NCI-H446 treated with DMSO at 0.1 percent for 48 hours (cell line): ENCODE measurements around the gene HIVEP3.

Experiments
- DNase-seq: peaks from one replicate; lab custom pipeline; 2025; lab: John Stamatoyannopoulos, UW

The HIVEP3 gene

DNA sequence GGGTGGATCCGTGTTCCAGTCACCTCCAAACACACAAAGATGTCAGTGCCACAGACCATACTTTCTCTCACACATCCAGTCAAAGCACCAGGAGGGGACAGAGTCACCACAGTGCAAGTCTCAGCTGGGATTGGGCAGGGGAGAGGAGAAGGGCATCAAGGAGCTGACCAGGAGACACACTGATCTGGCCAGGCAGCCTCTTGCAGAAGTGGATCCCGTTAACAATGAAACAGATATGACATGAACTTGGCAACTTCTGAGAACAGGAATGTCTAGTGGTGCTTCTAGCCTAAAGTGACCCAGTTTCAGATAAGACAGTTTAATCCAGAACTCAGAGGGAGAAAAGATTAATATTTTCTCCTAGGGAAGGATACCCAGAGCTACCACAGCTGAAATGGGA is 71.0 kb downstream of the HIVEP3 start:
- DNase-seq, result no peak

DNA sequence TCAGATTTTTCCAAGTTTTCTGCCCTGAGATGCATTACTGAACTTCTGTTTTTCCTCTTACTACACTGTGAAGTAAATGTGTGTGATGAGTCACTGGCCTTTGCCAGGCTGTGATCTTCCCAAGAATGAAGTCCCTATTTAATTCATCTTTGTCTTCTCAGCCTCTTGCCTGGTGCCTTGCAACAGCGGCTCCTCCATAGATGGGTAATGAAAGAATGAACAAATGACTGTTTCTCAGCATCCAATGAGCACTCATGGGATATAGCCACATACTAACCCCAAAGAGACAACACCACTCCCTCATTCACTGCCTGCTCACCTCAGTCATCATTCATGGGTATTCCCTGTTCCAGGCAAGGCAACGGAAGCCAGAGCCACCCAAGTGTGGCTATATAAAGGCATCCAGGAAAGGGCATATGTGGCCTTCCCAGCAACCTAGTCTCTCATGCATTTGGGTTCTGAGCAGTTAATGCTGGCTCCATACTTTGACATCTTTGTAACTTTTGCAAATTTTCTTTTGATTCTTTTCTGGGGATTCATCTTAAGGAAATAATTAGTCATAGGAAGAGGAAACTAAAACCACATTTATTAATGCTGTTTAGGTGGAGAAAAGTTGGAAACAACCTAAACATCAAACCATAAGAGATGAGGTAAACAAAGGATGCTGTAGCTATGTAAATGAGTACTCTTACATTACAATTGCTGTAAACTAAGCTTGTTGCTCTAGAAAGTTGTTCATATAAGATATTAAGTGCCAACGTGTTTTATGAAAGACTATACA is 71.9 kb downstream of the HIVEP3 start:
- DNase-seq, result no peak

DNA sequence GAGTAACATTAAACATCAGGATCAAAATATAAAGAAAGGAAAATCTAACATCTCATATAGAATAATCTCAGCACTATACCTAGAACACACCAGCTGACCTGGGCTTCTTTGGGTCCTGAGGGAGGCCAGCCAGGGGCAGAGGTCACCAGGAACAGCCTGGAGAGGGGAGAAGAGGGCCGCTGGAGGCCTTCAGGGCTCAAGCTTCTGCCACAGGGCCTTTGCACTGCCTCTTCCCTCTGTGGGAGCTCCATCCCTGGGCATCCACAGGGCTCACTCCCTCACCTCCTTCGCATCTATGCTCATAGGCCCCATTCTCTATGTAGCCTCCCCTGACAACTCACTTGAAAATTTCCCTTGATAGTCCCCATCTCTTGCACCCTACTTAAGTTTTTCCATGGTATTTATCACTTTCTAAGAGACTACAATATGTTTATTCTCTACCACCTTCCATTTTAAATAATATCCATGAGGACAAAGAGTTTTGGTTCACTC is 73.9 kb downstream of the HIVEP3 start:
- DNase-seq, result no peak

DNA sequence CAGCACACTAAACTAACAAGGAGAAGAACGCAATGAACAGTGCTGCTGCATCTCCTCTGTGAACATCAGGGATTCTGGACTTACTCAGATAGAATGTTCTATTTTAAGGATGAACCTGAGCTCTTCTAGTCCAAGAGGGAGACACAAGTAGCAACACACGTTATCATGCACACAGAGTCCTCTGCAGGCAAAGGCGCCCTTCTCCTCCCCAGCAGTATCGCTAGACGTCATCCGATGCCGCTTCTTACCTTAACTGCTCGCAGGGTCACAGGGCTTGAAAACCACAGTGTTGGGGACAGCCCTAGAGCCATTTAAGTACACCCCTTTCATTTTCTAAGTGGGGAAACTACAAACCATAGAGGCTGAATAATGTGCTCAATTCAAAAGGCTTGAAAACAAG is 74.5 kb downstream of the HIVEP3 start:
- DNase-seq, result no peak

DNA sequence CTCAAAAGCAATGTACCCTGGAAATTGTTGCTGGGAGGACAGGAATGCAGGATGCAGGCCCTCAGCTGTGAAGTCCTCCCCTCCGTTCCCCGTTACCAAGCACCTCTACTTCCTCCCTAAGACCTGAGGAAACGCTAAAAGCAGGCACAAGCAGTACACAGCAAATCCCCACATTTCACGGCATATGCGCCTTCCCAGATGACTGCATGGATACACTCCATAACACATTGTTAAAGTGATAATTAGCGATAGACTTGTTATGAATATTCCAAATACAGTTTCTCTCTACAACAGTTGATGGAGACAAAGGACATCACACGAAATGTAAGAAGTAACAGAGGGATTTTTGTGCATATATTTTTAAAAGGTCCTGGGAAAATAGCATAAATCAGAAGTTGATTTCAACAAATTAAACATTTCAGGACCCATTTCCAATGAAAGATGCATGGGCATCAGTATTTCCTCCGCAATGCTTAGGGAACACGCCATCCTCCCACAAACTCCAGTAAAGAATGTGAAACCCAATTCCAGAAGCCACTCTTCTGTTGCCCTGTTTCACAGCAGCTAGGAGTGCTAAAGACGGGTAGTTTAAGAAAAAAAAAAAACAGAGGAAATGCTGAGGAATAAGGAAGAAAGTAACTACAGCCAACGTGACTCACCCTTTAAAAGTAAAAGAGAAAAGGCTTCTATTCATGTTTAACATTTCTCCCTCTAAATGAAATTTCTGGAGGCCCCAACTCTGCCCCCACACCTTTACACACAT is 75.5 kb downstream of the HIVEP3 start:
- DNase-seq, result no peak

DNA sequence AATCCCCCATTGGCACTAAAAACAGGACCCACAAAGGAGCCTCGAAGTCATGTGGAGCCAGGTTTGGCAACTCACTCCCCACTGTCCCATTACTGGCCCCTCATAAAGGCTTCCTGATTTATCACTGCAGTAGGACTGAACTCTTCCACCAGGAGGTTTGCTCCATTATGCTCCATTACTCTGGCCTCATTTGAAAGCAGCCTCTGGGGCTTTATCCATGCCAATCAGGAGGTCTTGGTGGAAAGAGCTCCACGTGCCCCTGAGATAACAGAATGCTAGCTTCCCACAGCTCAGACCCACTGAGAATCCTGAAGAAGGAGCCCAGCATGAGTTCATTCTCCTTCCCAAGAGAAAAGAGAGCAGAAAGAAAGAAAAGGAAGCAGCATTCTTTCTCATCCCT is 76.4 kb downstream of the HIVEP3 start:
- no peak for DNase-seq

DNA sequence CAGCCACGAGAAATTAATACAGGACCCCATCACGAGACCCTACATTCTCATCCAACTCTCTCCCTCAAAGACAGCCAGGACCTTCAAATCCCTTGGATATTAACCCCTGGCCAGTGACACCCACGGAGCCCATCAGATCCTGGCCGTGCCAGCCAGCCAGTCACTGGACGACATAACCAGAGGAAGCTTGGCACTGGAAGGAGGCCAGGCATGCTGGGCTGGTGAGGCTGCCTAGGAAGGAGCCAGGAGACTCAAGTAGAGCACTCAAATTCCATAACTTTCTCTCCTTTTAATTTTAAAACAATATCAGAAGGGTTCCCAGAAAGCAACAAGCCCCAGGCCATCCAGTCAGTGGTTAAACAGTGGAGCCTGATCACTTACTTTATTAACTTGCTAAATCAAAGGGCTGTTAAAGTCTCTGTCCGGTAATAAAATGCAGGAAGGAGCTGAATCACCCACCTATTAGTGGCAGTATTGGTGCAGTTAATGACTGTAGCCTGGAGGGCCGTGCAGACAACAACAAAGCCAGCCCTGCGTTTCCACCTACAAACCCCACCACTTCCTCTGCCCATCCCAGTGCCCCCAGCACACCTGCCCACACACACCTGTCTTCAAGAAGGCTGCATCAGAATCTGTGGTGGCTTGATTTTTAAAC is 78.0 kb downstream of the HIVEP3 start:
- no peak for DNase-seq

DNA sequence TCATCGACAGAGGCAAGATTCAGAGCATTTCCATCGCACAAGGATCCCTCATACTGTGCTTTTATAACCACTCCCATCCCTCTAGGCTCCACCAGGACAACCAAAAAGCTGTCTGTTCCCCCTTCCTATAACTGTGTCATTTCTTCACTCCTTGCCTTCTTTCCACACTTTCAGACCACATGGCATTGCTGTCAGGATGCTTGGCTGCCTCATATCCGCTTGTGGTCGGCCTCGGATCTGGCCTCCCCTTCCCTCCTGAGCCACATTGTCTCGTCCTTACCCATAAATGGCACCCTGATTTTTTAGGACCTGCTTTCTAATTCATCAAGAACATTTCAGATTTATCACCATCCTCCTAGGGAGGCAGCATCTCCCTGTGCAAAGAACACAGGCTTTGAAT is 80.5 kb downstream of the HIVEP3 start:
- no peak for DNase-seq

DNA sequence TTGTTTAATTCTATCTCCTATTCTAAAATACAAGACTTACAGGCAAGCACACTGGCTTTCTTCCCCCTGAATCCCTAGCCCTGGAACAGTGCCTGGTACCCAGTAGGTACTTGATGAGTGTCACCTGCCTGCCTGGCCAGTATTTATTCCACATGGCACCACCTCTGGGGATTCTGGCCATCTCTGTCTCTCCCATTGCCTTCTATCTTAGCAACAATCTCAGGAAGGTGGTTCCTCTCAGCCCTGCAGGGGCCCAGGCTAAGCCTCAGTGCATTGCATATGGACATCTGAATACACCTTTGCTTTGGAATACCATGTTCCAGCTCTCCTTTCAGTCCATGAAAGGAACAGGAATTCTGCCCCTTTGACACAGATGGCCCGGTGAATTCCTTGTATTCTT is 81.0 kb downstream of the HIVEP3 start:
- DNase-seq, result no peak

DNA sequence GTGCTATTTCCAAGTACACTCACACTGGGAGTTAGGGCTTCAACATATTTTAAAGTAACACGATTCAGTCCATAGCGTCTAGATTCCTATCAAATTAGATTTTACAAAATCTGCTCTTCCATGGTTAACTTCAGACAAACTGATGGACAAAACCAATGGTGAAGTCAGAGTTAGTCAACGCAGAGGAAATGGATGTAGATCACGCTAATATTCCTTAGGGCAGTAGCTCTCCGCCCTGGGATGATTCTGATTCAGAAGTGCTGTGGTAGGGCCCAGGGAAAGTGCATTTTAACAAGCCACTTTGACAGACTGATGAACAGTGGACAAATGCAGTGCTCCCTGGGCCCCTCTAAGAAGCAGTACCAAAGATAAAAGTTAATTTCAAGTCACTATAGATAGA is 83.2 kb downstream of the HIVEP3 start:
- no peak for DNase-seq

DNA sequence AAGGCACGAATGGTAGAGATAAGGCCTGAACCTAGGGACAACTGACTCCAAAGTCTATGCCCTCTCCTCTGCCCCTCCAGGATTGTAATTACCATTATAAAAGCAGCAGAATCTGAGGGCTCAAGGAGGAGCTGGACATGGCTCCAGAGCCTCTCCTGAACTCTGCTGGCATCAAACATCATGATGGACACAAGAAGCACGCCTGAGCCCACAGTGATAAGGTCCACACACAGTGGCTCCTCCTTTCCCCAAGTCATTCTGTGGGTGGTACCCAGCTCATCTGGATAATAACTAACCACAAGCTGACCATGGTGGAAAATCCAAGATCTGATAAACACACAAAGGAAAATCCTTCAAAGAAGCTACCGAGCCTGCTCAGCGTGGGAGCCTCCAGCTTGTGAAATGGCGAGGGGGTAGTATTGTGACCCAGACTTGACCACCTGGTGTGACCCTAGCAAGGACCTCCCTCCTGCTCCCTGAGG is 85.2 kb downstream of the HIVEP3 start:
- DNase-seq, result no peak

DNA sequence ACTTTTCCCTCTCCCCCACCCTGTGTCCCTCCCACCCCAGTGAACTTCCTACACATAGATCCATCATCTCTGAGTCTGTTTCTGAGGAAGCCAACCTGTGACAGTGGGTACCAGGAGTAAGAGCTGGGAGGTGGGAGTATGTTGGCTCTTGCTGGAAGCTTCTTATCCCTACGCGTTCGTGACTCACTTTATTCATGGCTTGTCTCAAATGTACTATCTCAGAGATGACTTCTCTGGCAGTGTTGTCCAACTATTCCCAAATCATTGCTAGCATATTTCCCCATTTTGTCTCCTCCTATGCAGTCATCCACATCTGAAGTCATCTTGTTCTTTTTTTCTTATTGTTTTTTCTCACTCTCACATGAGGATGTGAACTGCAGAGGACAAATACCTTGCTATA is 88.0 kb downstream of the HIVEP3 start:
- DNase-seq, result no peak

DNA sequence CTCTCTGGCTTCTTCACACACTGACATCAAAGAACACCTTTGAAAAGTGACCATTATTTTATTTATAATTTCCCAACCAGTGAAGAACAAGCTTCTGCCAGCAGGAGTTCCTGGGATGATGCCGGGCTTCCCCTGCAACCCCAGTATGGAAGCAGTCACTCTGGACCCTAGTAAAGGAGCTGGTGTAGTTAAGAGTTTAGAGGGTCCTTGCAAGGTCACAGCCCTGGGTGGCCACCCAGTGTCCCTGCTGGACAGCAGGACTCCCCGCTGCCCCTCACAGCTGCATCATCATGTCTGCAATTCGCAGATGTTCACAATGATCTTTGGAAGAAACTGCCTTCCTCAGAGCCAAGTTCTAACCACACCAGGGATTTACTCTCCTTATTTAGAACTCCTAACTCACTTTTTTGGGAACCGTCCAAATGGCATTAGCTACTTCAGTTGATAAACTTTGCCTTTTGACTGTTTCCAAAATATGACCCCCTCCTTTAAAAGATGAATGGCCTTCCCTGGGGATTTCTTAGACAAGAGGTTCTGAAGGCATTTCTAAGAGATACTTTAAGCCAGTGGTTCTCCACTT is 90.6 kb downstream of the HIVEP3 start:
- peak; percentile 26 for DNase-seq

DNA sequence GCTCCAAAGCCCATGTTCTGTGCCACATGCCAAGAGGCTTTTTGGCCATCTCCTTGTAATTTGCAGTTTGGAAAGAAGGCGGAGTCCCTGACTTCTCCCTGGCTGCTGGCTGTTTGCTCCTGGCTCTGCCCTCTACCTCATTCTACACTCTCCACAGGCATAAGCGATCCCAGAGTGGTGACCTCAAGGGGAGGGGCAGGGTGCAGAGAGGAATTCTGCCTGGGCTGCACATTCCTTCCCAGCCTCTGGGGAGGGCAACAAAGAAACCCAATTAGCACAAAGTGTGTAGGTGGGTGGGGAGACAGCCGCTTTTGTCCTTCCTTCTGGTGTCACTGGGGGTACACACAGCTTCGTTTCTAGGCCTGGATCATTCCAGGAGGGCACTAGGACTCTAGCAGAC is 95.3 kb downstream of the HIVEP3 start:
- no peak for DNase-seq

DNA sequence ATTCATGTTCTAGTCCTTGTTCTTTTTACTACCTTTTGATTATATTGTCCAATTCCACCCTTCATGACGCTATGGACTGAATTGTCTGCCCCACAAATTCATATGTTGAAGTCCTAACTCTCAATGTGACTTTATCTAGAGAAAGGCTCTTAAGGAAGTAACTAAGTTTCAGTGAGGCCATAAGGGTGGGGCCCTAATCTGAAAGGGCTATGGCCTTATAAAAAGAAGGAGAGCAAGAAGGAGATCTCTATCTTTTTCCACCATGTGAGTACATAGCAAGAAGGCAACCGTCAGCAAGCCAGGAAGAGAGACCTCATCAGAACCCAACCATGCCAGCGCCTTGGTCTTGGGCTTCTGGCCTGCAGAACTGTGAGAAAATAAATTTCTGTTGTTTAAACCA is 95.9 kb downstream of the HIVEP3 start:
- DNase-seq, result no peak

DNA sequence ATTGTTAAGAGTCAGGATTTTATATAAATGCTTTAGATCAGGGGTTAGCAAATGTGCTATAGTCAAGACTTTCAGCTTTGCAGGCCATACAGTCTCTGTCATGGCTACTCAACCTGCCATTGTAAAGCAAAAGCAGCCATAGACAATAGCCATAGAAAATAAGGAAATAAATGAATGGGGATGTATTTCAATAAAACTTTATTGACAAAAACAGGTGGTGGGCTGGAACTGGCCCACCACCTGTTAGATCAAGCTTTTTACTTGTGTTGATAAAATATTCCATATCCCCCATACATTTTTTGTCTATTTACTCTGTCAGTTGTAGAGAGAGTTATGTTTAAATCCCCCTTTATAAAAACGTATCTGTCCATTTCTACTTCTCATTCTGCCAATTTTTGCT is 98.9 kb downstream of the HIVEP3 start:
- no peak for DNase-seq

DNA sequence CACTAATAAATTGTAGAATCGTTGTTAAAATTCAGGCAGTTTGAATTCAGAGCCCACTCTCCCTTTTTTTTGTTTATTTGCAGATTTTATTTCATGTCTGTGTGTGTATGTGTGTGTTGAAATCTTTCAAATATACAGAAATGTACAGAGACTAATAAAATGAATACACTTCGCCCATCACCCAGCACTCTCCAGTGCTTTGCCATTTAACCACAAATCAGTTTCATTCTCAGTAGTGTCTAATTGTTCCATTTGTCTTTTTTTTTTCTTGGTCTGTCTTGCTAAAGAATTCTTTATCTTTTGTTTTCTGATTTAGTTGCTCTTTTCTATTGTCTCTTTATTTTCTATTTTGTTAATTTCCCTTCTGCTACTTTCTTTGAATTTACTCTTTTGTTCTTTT is 99.7 kb downstream of the HIVEP3 start:
- no peak for DNase-seq

DNA sequence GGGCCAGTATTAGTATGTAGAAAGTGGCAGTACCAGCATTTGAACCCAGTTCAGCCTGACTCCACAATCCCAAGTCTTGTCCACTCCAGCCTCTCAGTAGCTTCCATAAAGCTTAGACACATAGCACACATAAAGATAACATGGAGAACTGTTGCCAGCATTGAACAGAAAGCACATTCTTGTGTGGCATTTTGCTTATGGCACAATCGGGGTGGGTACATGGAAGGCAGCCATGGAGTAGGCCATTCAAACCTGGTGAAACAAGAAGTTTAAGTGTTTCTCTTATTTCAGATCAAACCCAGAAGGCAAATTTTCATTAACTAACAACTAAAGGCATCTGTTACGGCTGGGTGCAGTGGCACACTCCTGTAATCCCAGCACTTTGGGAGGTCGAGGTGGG is 102.7 kb downstream of the HIVEP3 start:
- no peak for DNase-seq

DNA sequence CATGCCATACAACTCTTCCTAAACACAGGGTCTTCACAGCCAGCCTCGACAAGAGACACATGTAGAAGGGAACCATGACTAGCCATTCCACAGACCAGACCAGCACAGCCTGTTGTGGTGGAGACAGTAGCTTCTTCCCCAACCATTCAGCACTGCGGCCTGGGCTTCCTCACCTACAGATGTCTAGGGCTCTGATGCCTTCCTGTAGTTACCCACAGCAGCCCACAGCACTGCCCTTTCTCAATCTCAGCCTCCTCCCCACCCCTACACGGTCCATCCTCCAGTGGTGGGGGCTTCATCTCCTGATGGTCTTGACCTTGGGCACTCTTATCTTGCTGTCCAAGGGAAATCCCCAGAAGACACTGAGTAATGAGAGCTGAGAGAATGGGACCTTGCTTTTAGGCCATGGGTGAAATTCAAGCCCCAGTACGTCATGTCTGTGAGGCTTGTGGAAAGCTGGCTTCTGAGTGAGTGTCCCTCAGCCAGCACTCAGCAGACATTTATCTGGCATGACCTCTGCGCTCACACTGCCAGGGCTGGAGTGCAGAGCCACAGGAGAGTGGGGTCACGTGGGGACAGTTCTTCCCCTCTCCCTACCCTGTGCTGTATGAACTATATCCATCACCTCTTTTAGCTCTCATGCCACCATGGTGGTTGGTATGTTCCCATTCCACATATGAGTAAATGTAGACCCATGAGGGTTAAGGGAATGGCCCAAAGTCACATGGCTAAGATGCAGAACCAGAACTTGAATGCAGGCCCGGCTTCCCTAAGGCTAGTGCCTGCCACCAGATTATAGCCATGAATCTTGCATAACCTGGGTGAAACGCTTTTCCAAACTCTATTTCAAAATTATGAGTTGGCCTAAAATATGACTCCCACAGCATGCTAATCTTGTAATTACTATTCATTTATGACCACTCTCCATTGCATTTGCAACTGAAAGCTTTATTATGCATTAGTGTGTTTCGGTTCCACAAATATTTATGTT is 104.7 kb downstream of the HIVEP3 start:
- DNase-seq, result no peak

DNA sequence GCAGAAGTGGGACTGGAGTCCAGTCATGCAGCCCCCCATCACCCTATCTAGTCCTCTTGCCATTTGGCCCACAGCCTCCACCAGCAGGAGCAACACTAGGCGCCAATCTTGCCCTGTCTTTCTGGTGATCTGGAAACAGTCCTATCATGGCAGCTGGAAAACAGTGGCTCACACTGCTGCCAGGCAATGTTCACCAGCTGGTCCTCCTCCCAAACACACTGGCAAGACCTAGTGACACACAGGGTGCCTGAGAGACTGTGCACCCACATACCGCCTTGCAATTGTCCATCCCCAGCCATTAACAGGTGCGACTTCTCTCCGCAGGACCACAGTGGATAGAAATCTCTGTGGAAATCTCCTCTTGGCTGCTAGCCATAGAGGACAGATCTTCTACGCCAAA is 105.5 kb downstream of the HIVEP3 start:
- no peak for DNase-seq

DNA sequence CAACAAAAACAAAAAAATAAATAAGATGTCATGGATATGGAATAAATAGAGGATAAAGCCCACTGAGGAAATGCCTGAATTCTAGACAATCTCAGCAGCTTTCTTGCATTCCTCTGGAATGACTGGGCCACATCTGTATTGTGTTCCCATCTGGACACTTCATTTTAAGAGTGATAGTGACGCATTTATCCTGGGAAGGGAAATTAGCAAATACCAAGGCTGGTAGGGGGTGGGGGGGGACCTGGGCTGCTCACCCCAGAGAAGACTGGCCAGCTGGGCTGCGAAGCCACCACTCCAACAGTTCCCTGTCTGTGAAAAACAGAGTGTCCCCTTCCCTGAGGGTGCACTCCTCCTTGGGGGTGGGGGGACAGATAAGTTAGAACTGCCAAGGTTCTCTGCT is 106.3 kb downstream of the HIVEP3 start:
- no peak for DNase-seq
